Measurements from ENCODE around the gene SMPD3. TPM values are rescaled to one million over a fixed set of nuclear protein-coding genes. Genes with fewer than 3 reads are reported as not detected.

The SMPD3 gene
- total RNA-seq, 2 experiments from 2014 or later = 11.1 to 12.0 TPM

GRCh38 chr16:68389006-68389405 lies 59.3 kb downstream of the SMPD3 start:
- Mint-ChIP-seq H3K27me3 (ENCODE audit: low read depth) (peaks cover 33% of the 10 kb centered on the region), H3K4me1 (ENCODE audit: low read depth) (peaks cover 7% of the 10 kb centered on the region), H3K36me3 (ENCODE audit: low read depth) (no peaks in the 10 kb centered on the region), H3K27ac (no peak overlapping the region), H3K9me3 (ENCODE audit: insufficient read depth) (no peaks in the 10 kb centered on the region), H3K4me3 (no peak overlapping the region)
- CTCF ChIA-PET = interaction anchor here (1.0 kb wide), 1 partner anchor 132 kb away, joined by 4 read pairs; no protein-coding TSS in a partner anchor
- POLR2A ChIA-PET = no interaction called here
- DNase-seq = no peak
- no peak for ATAC-seq

GRCh38 chr16:68388124-68388523 lies 60.2 kb downstream of the SMPD3 start:
- no peak overlapping the region for H3K4me3 Mint-ChIP-seq

GRCh38 chr16:68387301-68387700 lies 61.0 kb downstream of the SMPD3 start:
- CTCF ChIA-PET = interaction anchor here (1.7 kb wide), 1 partner anchor 9 kb away, joined by 5 read pairs; no protein-coding TSS in a partner anchor

More at GRCh38 chr16:68388124-68388523, 60.2 kb downstream of the SMPD3 start:
- H3K36me3 Mint-ChIP-seq (ENCODE audit: low read depth) = no peaks in the 10 kb centered on the region
- H3K4me1 Mint-ChIP-seq (ENCODE audit: low read depth) = peaks cover 10% of the 10 kb centered on the region
- no peaks in the 10 kb centered on the region for H3K9me3 Mint-ChIP-seq (ENCODE audit: insufficient read depth)
- DNase-seq (no peak), ATAC-seq (no peak)
- peaks cover 29% of the 10 kb centered on the region for H3K27me3 Mint-ChIP-seq (ENCODE audit: low read depth)
- CTCF ChIA-PET = no interaction called here
- POLR2A ChIA-PET = no interaction called here
- H3K27ac Mint-ChIP-seq = no peak overlapping the region

GRCh38 chr16:68386628-68387027 lies 61.7 kb downstream of the SMPD3 start:
- DNase-seq = no peak
- Mint-ChIP-seq H3K4me1 (ENCODE audit: low read depth) (peaks cover 10% of the 10 kb centered on the region), H3K36me3 (ENCODE audit: low read depth) (no peaks in the 10 kb centered on the region), H3K27me3 (ENCODE audit: low read depth) (peaks cover 31% of the 10 kb centered on the region), H3K4me3 (no peak overlapping the region), H3K9me3 (ENCODE audit: insufficient read depth) (no peaks in the 10 kb centered on the region), H3K27ac (no peak overlapping the region)
- POLR2A ChIA-PET = no interaction called here
- CTCF ChIA-PET = interaction anchor here (0.6 to 1.7 kb wide), 2 partner anchors 10 to 20 kb away, joined by 4 to 5 read pairs; no protein-coding TSS in a partner anchor
- no peak for ATAC-seq

More at GRCh38 chr16:68387301-68387700, 61.0 kb downstream of the SMPD3 start:
- DNase-seq (no peak), ATAC-seq (no peak)
- Mint-ChIP-seq H3K27me3 (ENCODE audit: low read depth) (peaks cover 29% of the 10 kb centered on the region), H3K9me3 (ENCODE audit: insufficient read depth) (no peaks in the 10 kb centered on the region), H3K36me3 (ENCODE audit: low read depth) (no peaks in the 10 kb centered on the region), H3K4me3 (no peak overlapping the region), H3K27ac (no peak overlapping the region), H3K4me1 (ENCODE audit: low read depth) (peaks cover 10% of the 10 kb centered on the region)
- POLR2A ChIA-PET = no interaction called here

GRCh38 chr16:68385371-68385770 lies 62.9 kb downstream of the SMPD3 start:
- Mint-ChIP-seq H3K36me3 (ENCODE audit: low read depth) (no peaks in the 10 kb centered on the region), H3K9me3 (ENCODE audit: insufficient read depth) (no peaks in the 10 kb centered on the region), H3K27ac (no peak overlapping the region), H3K4me1 (ENCODE audit: low read depth) (peaks cover 10% of the 10 kb centered on the region), H3K27me3 (ENCODE audit: low read depth) (peaks cover 34% of the 10 kb centered on the region), H3K4me3 (no peak overlapping the region)
- POLR2A ChIA-PET = no interaction called here
- CTCF ChIA-PET = interaction anchor here (1.4 to 1.7 kb wide), 4 partner anchors 11 to 32 kb away, joined by 4 to 11 read pairs (median 7); no protein-coding TSS in a partner anchor
- ATAC-seq = no peak
- no peak for DNase-seq

- DNase-seq (no peak), ATAC-seq (no peak)
- Mint-ChIP-seq H3K9me3 (ENCODE audit: insufficient read depth) (no peaks in the 10 kb centered on the region), H3K4me3 (no peak overlapping the region), H3K36me3 (ENCODE audit: low read depth) (no peaks in the 10 kb centered on the region), H3K4me1 (ENCODE audit: low read depth) (peaks cover 10% of the 10 kb centered on the region), H3K27me3 (ENCODE audit: low read depth) (peaks cover 27% of the 10 kb centered on the region), H3K27ac (peak overlapping the region; percentile 9)
- ChIA-PET CTCF (interaction anchor here (0.7 to 1.7 kb wide), 4 partner anchors 12 to 32 kb away, joined by 3 to 11 read pairs (median 6); no protein-coding TSS in a partner anchor), POLR2A (no interaction called here)
These were observed 63.8 kb downstream of the SMPD3 start for GRCh38 chr16:68384288-68385161.

GRCh38 chr16:68383858-68384257 lies 64.5 kb downstream of the SMPD3 start:
- peaks cover 16% of the 10 kb centered on the region for H3K4me1 Mint-ChIP-seq (ENCODE audit: low read depth)

GRCh38 chr16:68382296-68382718 lies 66.0 kb downstream of the SMPD3 start:
- ATAC-seq (peak; percentile 60), DNase-seq (peak; percentile 41)
- CTCF ChIA-PET = interaction anchor here (0.7 to 2.0 kb wide), 11 partner anchors 8 to 128 kb away, joined by 3 to 14 read pairs (median 5); partner anchors contain the start of gene SMPD3
- Mint-ChIP-seq H3K36me3 (ENCODE audit: low read depth) (no peaks in the 10 kb centered on the region), H3K27ac (no peak overlapping the region), H3K27me3 (ENCODE audit: low read depth) (peaks cover 39% of the 10 kb centered on the region), H3K4me3 (no peak overlapping the region), H3K4me1 (ENCODE audit: low read depth) (peaks cover 18% of the 10 kb centered on the region), H3K9me3 (ENCODE audit: insufficient read depth) (no peaks in the 10 kb centered on the region)
- POLR2A ChIA-PET = interaction anchor here (1.1 kb wide), 1 partner anchor 35 kb away, joined by 3 read pairs; no protein-coding TSS in a partner anchor

More at GRCh38 chr16:68383858-68384257, 64.5 kb downstream of the SMPD3 start:
- ChIA-PET CTCF (interaction anchor here (1.4 to 1.7 kb wide), 3 partner anchors 13 to 31 kb away, joined by 4 to 11 read pairs (median 9); no protein-coding TSS in a partner anchor), POLR2A (no interaction called here)
- ATAC-seq (no peak), DNase-seq (no peak)
- Mint-ChIP-seq H3K27me3 (ENCODE audit: low read depth) (peaks cover 33% of the 10 kb centered on the region), H3K4me3 (no peak overlapping the region), H3K9me3 (ENCODE audit: insufficient read depth) (no peaks in the 10 kb centered on the region), H3K36me3 (ENCODE audit: low read depth) (no peaks in the 10 kb centered on the region), H3K27ac (no peak overlapping the region)

GRCh38 chr16:68381363-68381724 lies 67.0 kb downstream of the SMPD3 start:
- Mint-ChIP-seq H3K27ac (no peak overlapping the region), H3K4me3 (no peak overlapping the region), H3K9me3 (ENCODE audit: insufficient read depth) (no peaks in the 10 kb centered on the region), H3K27me3 (ENCODE audit: low read depth) (peaks cover 39% of the 10 kb centered on the region), H3K4me1 (ENCODE audit: low read depth) (peaks cover 18% of the 10 kb centered on the region), H3K36me3 (ENCODE audit: low read depth) (no peaks in the 10 kb centered on the region)
- CTCF ChIA-PET = interaction anchor here (0.8 to 2.0 kb wide), 10 partner anchors 9 to 67 kb away, joined by 3 to 14 read pairs (median 5); partner anchors contain the start of gene SMPD3
- no peak for ATAC-seq
- no peak for DNase-seq
- POLR2A ChIA-PET = interaction anchor here (1.1 kb wide), 1 partner anchor 36 kb away, joined by 3 read pairs; no protein-coding TSS in a partner anchor

- Mint-ChIP-seq H3K4me3 (no peak overlapping the region), H3K9me3 (ENCODE audit: insufficient read depth) (no peaks in the 10 kb centered on the region), H3K27me3 (ENCODE audit: low read depth) (peaks cover 42% of the 10 kb centered on the region), H3K27ac (no peak overlapping the region), H3K4me1 (ENCODE audit: low read depth) (peaks cover 18% of the 10 kb centered on the region), H3K36me3 (ENCODE audit: low read depth) (no peaks in the 10 kb centered on the region)
- no peak for ATAC-seq
- ChIA-PET POLR2A (no interaction called here), CTCF (interaction anchor here (1.2 to 2.0 kb wide), 5 partner anchors 10 to 67 kb away, joined by 4 to 14 read pairs (median 6); partner anchors contain the start of gene SMPD3)
- no peak for DNase-seq
These were observed 67.5 kb downstream of the SMPD3 start for GRCh38 chr16:68380676-68381362.

GRCh38 chr16:68380348-68380670 lies 68.0 kb downstream of the SMPD3 start:
- CTCF ChIA-PET = interaction anchor here (2.0 kb wide), 1 partner anchor 11 kb away, joined by 11 read pairs; no protein-coding TSS in a partner anchor
- no peak for DNase-seq
- no peaks in the 10 kb centered on the region for H3K9me3 Mint-ChIP-seq (ENCODE audit: insufficient read depth)

More at GRCh38 chr16:68380348-68380670, 68.0 kb downstream of the SMPD3 start:
- POLR2A ChIA-PET = no interaction called here
- no peak for ATAC-seq
- H3K27ac Mint-ChIP-seq = no peak overlapping the region
- peaks cover 43% of the 10 kb centered on the region for H3K27me3 Mint-ChIP-seq (ENCODE audit: low read depth)
- no peak overlapping the region for H3K4me3 Mint-ChIP-seq
- no peaks in the 10 kb centered on the region for H3K36me3 Mint-ChIP-seq (ENCODE audit: low read depth)
- H3K4me1 Mint-ChIP-seq (ENCODE audit: low read depth) = peaks cover 18% of the 10 kb centered on the region

Data from activated CD8-positive, alpha-beta T cell treated with anti-CD3 and anti-CD28 coated beads, Interleukin-2, amount 10 ng/mL, durations not matched to agents 7 days and 5 days (primary cell).